A549 (cell line): ENCODE results near the gene PNPLA7. TPM values are rescaled to one million over a fixed set of nuclear protein-coding genes. Genes with fewer than 3 reads are reported as not detected.

Source experiments
- ATAC-seq, 2 experiments: fragments of 200-7000 bp in 1 of 2; fragments of >200 bp in 1 of 2; cut with Nextera tagmentation in 1 of 2; cut with Tn5 transposase in 1 of 2; 3 replicates each; pipeline versions ENCODE4 v1.8.0 to v1.9.1; 2018 to 2020; ENCODE audit warnings: mild to moderate bottlenecking in 1 of 2, moderate library complexity in 1 of 2
- CTCF ChIA-PET: fragments of 300-600 bp; sonication (Branson Sonifier 250); formaldehyde crosslinking; extraction: SDS; loops from one replicate; lab custom pipeline; 2021; ENCODE audit warnings: antibody characterized with exemption, inconsistent platforms; lab: Yijun Ruan, JAX
- POLR2A ChIA-PET: fragments of 350-600 bp; formaldehyde crosslinking; extraction: SDS; loops from one replicate; lab custom pipeline; 2021; ENCODE audit warnings: antibody characterized with exemption, inconsistent platforms; lab: Yijun Ruan, JAX
- DNase-seq, 2 experiments: peaks; one replicate each; pipeline versions ENCODE4 v3.0.0 to v3.0.0-alpha.2; 2011 to 2016; ENCODE audit warnings: low read depth in 1 of 2, low spot score in 1 of 2
- FAIRE-seq: peaks from 2 replicates; lab custom pipeline; 2011; peaks lifted over from hg19 to GRCh38; lab: Jason Lieb, UNC
- H3K27ac ChIP-seq, 2 experiments: fragments of >200 bp; sonication (Bioruptor Twin); formaldehyde crosslinking; 3 replicates each; pipeline ENCODE4 v1.5.1; 2016 to 2017
- H3K4me1 ChIP-seq: fragments of >200 bp; sonication (Bioruptor Twin); formaldehyde crosslinking; 3 replicates; pipeline ENCODE4 v1.6.1; 2016
- H3K4me2 ChIP-seq: fragments of >200 bp; sonication (Bioruptor Twin); formaldehyde crosslinking; 3 replicates; pipeline ENCODE4 v1.6.1; 2016
- H3K4me3 ChIP-seq: fragments of >200 bp; sonication (Bioruptor Twin); formaldehyde crosslinking; 3 replicates; pipeline ENCODE4 v1.5.1; 2016
- H3K9me3 ChIP-seq: fragments of >200 bp; sonication (Bioruptor Twin); formaldehyde crosslinking; 3 replicates; pipeline ENCODE4 v1.6.1; 2016
- BHLHE40 ChIP-seq: IDR thresholded peaks from 2 replicates; pipeline ENCODE4 v1.6.1; 2012; ENCODE audit warnings: low read depth, low read length, inconsistent platforms
- CHD2 ChIP-seq: fragments of 150-350 bp; IDR thresholded peaks from 2 replicates; pipeline ENCODE4 v1.6.1; 2014; ENCODE audit warnings: low read length; ENCODE audit not compliant: partially characterized antibody
- CHD4 ChIP-seq: fragments of 200-600 bp; sonication (generic); IDR thresholded peaks from 2 replicates; pipeline ENCODE4 v1.6.1; 2016; ENCODE audit warnings: antibody characterized with exemption, mild to moderate bottlenecking, borderline replicate concordance
- EHMT2 ChIP-seq: fragments of 200-600 bp; sonication (generic); IDR thresholded peaks from 2 replicates; pipeline ENCODE4 v1.6.1; 2016; ENCODE audit warnings: antibody characterized with exemption, low read depth, mild to moderate bottlenecking, moderate library complexity
- ESRRA ChIP-seq: fragments of 150-350 bp; IDR thresholded peaks from 2 replicates; pipeline ENCODE4 v1.6.1; 2014; ENCODE audit warnings: mild to moderate bottlenecking, low read length, borderline replicate concordance
- GATA3 ChIP-seq: IDR thresholded peaks from 2 replicates; pipeline ENCODE4 v1.6.1; 2012; ENCODE audit warnings: borderline replicate concordance
- HOXB13 ChIP-seq: fragments of 250-450 bp; sonication (Bioruptor Pico); IDR thresholded peaks from 2 replicates; pipeline ENCODE4 v1.5.0; 2020; ENCODE audit warnings: low read depth, mild to moderate bottlenecking, moderate library complexity
- HOXB5 ChIP-seq: fragments of 250-450 bp; sonication (Bioruptor Pico); IDR thresholded peaks from 2 replicates; pipeline ENCODE4 v1.5.0; 2020; ENCODE audit warnings: mild to moderate bottlenecking, moderate library complexity
- JUN ChIP-seq, 2 experiments: fragments of >200 bp; sonication (Bioruptor Twin); formaldehyde crosslinking; IDR thresholded peaks; 2 replicates in 1 of 2; 3 replicates in 1 of 2; pipeline ENCODE4 v1.6.1; 2016 to 2017
- JUNB ChIP-seq: fragments of >200 bp; sonication (Bioruptor Twin); formaldehyde crosslinking; IDR thresholded peaks from 2 replicates; pipeline ENCODE4 v1.6.1; 2016
- KDM1A ChIP-seq: fragments of 200-600 bp; sonication (generic); IDR thresholded peaks from 2 replicates; pipeline ENCODE4 v1.6.1; 2016; ENCODE audit warnings: low read depth, mild to moderate bottlenecking
- MAZ ChIP-seq: fragments of 150-350 bp; IDR thresholded peaks from 2 replicates; pipeline ENCODE4 v1.6.1; 2014; ENCODE audit warnings: antibody characterized with exemption, low read depth, low read length, borderline replicate concordance
- MYC ChIP-seq: IDR thresholded peaks from 2 replicates; pipeline ENCODE4 v1.6.1; 2012; ENCODE audit warnings: mild to moderate bottlenecking, inconsistent platforms, low read length, improper control_type of control experiment, borderline replicate concordance
- NFE2L2 ChIP-seq: fragments of 150-350 bp; conservative IDR thresholded peaks from 2 replicates; pipeline ENCODE4 v1.6.1; 2014; ENCODE audit warnings: low read length
- NPAS2 ChIP-seq: fragments of 250-450 bp; sonication (Bioruptor Pico); IDR thresholded peaks from 2 replicates; pipeline ENCODE4 v1.8.0; 2022; ENCODE audit warnings: mild to moderate bottlenecking, moderate library complexity, borderline replicate concordance
- NR3C1 ChIP-seq: fragments of >200 bp; sonication (Bioruptor Twin); formaldehyde crosslinking; IDR thresholded peaks from 3 replicates; pipeline ENCODE4 v1.6.1; 2017
- PHF8 ChIP-seq: fragments of 200-600 bp; sonication (generic); IDR thresholded peaks from 2 replicates; pipeline ENCODE4 v1.6.1; 2016; ENCODE audit warnings: low read depth, mild to moderate bottlenecking, antibody characterized with exemption, moderate library complexity, borderline replicate concordance
- POLR2A ChIP-seq: IDR thresholded peaks from 2 replicates; pipeline ENCODE4 v1.6.1; 2012; ENCODE audit warnings: mild to moderate bottlenecking, low read length
- POLR2AphosphoS2 ChIP-seq: conservative IDR thresholded peaks from 2 replicates; pipeline ENCODE4 v1.6.1; 2012; ENCODE audit warnings: low read length, improper control_type of control experiment, inconsistent platforms
- SREBF2 ChIP-seq: fragments of 450-650 bp; IDR thresholded peaks from 2 replicates; pipeline ENCODE4 v1.6.1; 2014; ENCODE audit warnings: mild to moderate bottlenecking, moderate library complexity
- TP53 ChIP-seq: fragments of 250-450 bp; sonication (Bioruptor Pico); IDR thresholded peaks from 2 replicates; pipeline ENCODE4 v1.5.0; 2021; ENCODE audit warnings: mild to moderate bottlenecking, moderate library complexity
- ZC3H11A ChIP-seq: fragments of 450-650 bp; IDR thresholded peaks from 2 replicates; pipeline ENCODE4 v1.6.1; 2014; ENCODE audit warnings: antibody characterized with exemption, mild to moderate bottlenecking
- ZFP36 ChIP-seq: fragments of 450-650 bp; IDR thresholded peaks from 2 replicates; pipeline ENCODE4 v1.6.1; 2014; ENCODE audit warnings: borderline replicate concordance; ENCODE audit not compliant: partially characterized antibody
- ZNF302 ChIP-seq: fragments of 250-450 bp; sonication (Bioruptor Pico); IDR thresholded peaks from 2 replicates; pipeline ENCODE4 v1.9.0; 2021; ENCODE audit warnings: inconsistent platforms, mild to moderate bottlenecking, moderate library complexity
- ZSCAN20 ChIP-seq: fragments of 250-450 bp; sonication (Bioruptor Pico); IDR thresholded peaks from 2 replicates; pipeline ENCODE4 v1.8.0; 2022; ENCODE audit warnings: mild to moderate bottlenecking, moderate library complexity
- WGBS: methylation state at CpG from one replicate; pipeline ENCODE4 v1.1.6; 2017; ENCODE audit errors: missing lambda C conversion rate; 5-methylcytosine and 5-hydroxymethylcytosine counted together
- polyA plus RNA-seq, 4 experiments: library from polyadenylated mRNA; depleted of rRNA in 3 of 4; stranded (reverse); fragments of >200 nt; fragmentation: RNase III in 1 of 4; extraction: RNeasy Plus Mini Kit Qiagen cat#74134 plus additional on column Dnase treatment in 1 of 4; gene quantifications; 2 replicates in 3 of 4; 3 replicates in 1 of 4; pipeline ENCODE4 v1.2.3, GENCODE V29; 2011 to 2017
- TF ChIP-seq, protein P1 (sequence below): fragments of >200 bp; sonication (Bioruptor Twin); formaldehyde crosslinking; IDR thresholded peaks from 2 replicates; pipeline ENCODE4 v1.6.1; 2016
- TF ChIP-seq, protein P2 (sequence below): fragments of 250-450 bp; sonication (Bioruptor Pico); IDR thresholded peaks from 2 replicates; pipeline ENCODE4 v1.5.0; 2021; ENCODE audit warnings: mild to moderate bottlenecking, moderate library complexity, borderline replicate concordance
- TF ChIP-seq, protein P3 (sequence below): IDR thresholded peaks from 2 replicates; pipeline ENCODE4 v1.6.1; 2012; ENCODE audit warnings: low read depth, borderline replicate concordance
- TF ChIP-seq, protein P4 (sequence below): fragments of 150-350 bp; IDR thresholded peaks from 2 replicates; pipeline ENCODE4 v1.6.1; 2014; ENCODE audit warnings: low read depth, mild to moderate bottlenecking, low read length

PNPLA7 gene
- polyA plus RNA-seq, 2 of the 4 experiments (the other 2 are of a cell fraction) = 0.31 to 1.1 TPM

- peak in 1 of 2 experiments; percentile 8; a peak in 1 of 6 replicates for ATAC-seq
- DNase-seq = no peak
- ChIA-PET CTCF (interaction anchor here (1.1 to 8.1 kb wide), 3 partner anchors 16 to 132 kb away, joined by 4 to 98 read pairs (median 4); partner anchors contain the start of gene ENTPD8), POLR2A (no interaction called here)
- no peak for FAIRE-seq
- H3K4me1 ChIP-seq = peaks cover 20% of the 10 kb centered on the region; the same call in 1 of the 3 replicates
- TF ChIP-seq MAZ (no peak), EHMT2 (no peak), ZSCAN20 (CRISPR knock-in tag) (no peak), ESRRA (no peak)
- H3K4me3 ChIP-seq = no peak overlapping the region
- no peak overlapping the region for H3K27ac ChIP-seq
- H3K9me3 ChIP-seq = no peaks in the 10 kb centered on the region
- H3K4me2 ChIP-seq = no peak overlapping the region
- 80% methylated on average over 16 of the region's 27 CpGs for WGBS
Measured at GRCh38 chr9:137428841-137429545, 121.2 kb downstream of the PNPLA7 start.

DNA sequence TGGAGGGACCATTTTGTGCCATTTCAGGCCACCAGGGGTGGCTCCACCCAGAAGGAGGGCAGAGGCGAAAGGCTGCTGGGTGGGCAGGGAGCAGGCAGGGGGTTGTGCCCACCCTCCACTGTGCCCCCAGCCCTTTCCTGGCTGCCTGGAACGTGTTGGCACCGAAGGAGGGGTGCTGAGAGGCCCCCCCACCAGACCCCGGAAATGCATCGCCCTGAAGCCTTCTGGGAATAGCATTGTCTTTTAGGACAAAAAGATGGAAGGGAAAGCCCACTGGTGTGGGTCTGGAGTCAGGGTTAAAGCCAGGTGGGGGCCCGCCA lies 121.9 kb downstream of the PNPLA7 start:
- TF ChIP-seq HOXB5 (no peak), JUNB (no peak), NPAS2 (CRISPR knock-in tag) (no peak), GATA3 (no peak), POLR2A (no peak), MYC (no peak), PHF8 (no peak), HOXB13 (CRISPR knock-in tag) (no peak), ZNF302 (no peak)
- TF ChIP-seq, protein P1, sequence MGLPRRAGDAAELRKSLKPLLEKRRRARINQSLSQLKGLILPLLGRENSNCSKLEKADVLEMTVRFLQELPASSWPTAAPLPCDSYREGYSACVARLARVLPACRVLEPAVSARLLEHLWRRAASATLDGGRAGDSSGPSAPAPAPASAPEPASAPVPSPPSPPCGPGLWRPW = no peak
- Histone ChIP-seq H3K4me2 (no peak overlapping the region), H3K9me3 (no peaks in the 10 kb centered on the region), H3K4me1 (peaks cover 20% of the 10 kb centered on the region; the same call in 1 of the 3 replicates), H3K27ac (no peak overlapping the region), H3K4me3 (no peak overlapping the region)
- ATAC-seq = no peak
- ChIA-PET POLR2A (no interaction called here), CTCF (interaction anchor here (0.8 to 8.1 kb wide), 2 partner anchors 11 to 16 kb away, joined by 3 to 98 read pairs; partner anchors contain the start of gene ENTPD8)
- WGBS = 89% methylated on average over 4 of the region's 6 CpGs
- no peak for FAIRE-seq
- no peak for DNase-seq

GRCh38 chr9:137427454-137428310 lies 122.5 kb downstream of the PNPLA7 start:
- 94% methylated on average over 11 of the region's 27 CpGs for WGBS
- POLR2A ChIA-PET = no interaction called here
- no peak for TF ChIP-seq NR3C1
- no peak for TF ChIP-seq BHLHE40
- TF ChIP-seq, protein P2, sequence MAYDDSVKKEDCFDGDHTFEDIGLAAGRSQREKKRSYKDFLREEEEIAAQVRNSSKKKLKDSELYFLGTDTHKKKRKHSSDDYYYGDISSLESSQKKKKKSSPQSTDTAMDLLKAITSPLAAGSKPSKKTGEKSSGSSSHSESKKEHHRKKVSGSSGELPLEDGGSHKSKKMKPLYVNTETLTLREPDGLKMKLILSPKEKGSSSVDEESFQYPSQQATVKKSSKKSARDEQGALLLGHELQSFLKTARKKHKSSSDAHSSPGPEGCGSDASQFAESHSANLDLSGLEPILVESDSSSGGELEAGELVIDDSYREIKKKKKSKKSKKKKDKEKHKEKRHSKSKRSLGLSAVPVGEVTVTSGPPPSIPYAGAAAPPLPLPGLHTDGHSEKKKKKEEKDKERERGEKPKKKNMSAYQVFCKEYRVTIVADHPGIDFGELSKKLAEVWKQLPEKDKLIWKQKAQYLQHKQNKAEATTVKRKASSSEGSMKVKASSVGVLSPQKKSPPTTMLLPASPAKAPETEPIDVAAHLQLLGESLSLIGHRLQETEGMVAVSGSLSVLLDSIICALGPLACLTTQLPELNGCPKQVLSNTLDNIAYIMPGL (CRISPR knock-in tag) = no peak
- TF ChIP-seq JUN (IDR thresholded peaks at IDR 0.05) = no peak
- TF ChIP-seq CHD2 = no peak
- TF ChIP-seq NFE2L2 = no peak
- TF ChIP-seq, protein P3, sequence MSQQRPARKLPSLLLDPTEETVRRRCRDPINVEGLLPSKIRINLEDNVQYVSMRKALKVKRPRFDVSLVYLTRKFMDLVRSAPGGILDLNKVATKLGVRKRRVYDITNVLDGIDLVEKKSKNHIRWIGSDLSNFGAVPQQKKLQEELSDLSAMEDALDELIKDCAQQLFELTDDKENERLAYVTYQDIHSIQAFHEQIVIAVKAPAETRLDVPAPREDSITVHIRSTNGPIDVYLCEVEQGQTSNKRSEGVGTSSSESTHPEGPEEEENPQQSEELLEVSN = no peak
- TF ChIP-seq GATA3 = no peak
- no peak for TF ChIP-seq SREBF2
- no peak for TF ChIP-seq HOXB13 (CRISPR knock-in tag)
- TF ChIP-seq ZC3H11A = no peak
- TF ChIP-seq, protein P4, sequence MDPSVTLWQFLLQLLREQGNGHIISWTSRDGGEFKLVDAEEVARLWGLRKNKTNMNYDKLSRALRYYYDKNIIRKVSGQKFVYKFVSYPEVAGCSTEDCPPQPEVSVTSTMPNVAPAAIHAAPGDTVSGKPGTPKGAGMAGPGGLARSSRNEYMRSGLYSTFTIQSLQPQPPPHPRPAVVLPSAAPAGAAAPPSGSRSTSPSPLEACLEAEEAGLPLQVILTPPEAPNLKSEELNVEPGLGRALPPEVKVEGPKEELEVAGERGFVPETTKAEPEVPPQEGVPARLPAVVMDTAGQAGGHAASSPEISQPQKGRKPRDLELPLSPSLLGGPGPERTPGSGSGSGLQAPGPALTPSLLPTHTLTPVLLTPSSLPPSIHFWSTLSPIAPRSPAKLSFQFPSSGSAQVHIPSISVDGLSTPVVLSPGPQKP = no peak
- no peak for TF ChIP-seq ZFP36
- TF ChIP-seq TP53 (CRISPR knock-in tag) = no peak
- TF ChIP-seq KDM1A = no peak
- no peak for TF ChIP-seq POLR2AphosphoS2
- TF ChIP-seq ESRRA = no peak
- TF ChIP-seq CHD4 = no peak

More at GRCh38 chr9:137427454-137428310, 122.5 kb downstream of the PNPLA7 start:
- Histone ChIP-seq H3K27ac (no peak overlapping the region), H3K9me3 (no peaks in the 10 kb centered on the region), H3K4me3 (no peak overlapping the region), H3K4me2 (no peak overlapping the region), H3K4me1 (peaks cover 20% of the 10 kb centered on the region; the same call in 1 of the 3 replicates)
- CTCF ChIA-PET = interaction anchor here (0.8 to 8.1 kb wide), 2 partner anchors 11 to 17 kb away, joined by 3 to 98 read pairs; partner anchors contain the start of gene ENTPD8
- ATAC-seq (no peak), FAIRE-seq (no peak), DNase-seq (no peak)
